ENCODE data around the gene RALY.

GRCh38 chr20:34110025-34110744 is 116.5 kb downstream of the RALY start:
- no peak for TF ChIP-seq ZNF274 (IDR thresholded peaks at IDR 0.05; ENCODE audit: low read depth, low read length)
- no peak for TF ChIP-seq SUZ12 (IDR thresholded peaks at IDR 0.05; ENCODE audit: extremely low read depth, insufficient read depth, insufficient read length)
